GM18499 (cell line): Measurements from ENCODE around the gene SAMD5.
"Not testable (repeated sequence)": the region's sequence is repeated elsewhere in the genome, so short reads cannot be mapped to it uniquely, and the experiment has no call there.

Experiments
- ATAC-seq: cut with Tn5 transposase; IDR thresholded peaks from one replicate; pipeline ENCODE4 v1.9.1; 2021; ENCODE audit warnings: moderate number of reproducible peaks; ENCODE audit not compliant: insufficient read depth, unreplicated experiment

Gene SAMD5

GRCh38 chr6:147525519-147526209 lies 17.2 kb downstream of the SAMD5 start:
- no peak for ATAC-seq

GRCh38 chr6:147527197-147527596 lies 18.7 kb downstream of the SAMD5 start:
- ATAC-seq, result no peak

GRCh38 chr6:147528511-147529145 lies 20.1 kb downstream of the SAMD5 start:
- ATAC-seq, result no peak

- no peak for ATAC-seq
Observed at GRCh38 chr6:147530132-147531060, 21.9 kb downstream of the SAMD5 start.

- ATAC-seq, result no peak
Observed at GRCh38 chr6:147531321-147531720, 22.8 kb downstream of the SAMD5 start.

GRCh38 chr6:147534116-147534860 lies 25.8 kb downstream of the SAMD5 start:
- no peak for ATAC-seq

GRCh38 chr6:147538821-147539220 lies 30.3 kb downstream of the SAMD5 start:
- no peak for ATAC-seq

GRCh38 chr6:147540075-147540474 lies 31.6 kb downstream of the SAMD5 start:
- ATAC-seq, result no peak

GRCh38 chr6:147542436-147542835 lies 33.9 kb downstream of the SAMD5 start:
- not testable (repeated sequence) for ATAC-seq

- no peak for ATAC-seq
Observed at GRCh38 chr6:147544420-147544819, 35.9 kb downstream of the SAMD5 start.

GRCh38 chr6:147546501-147547368 lies 38.2 kb downstream of the SAMD5 start:
- no peak for ATAC-seq

- no peak for ATAC-seq
Observed at GRCh38 chr6:147547369-147547902, 38.9 kb downstream of the SAMD5 start.

- ATAC-seq, result no peak
Observed at GRCh38 chr6:147548921-147549475, 40.5 kb downstream of the SAMD5 start.

- ATAC-seq, result no peak
Observed at GRCh38 chr6:147549531-147549930, 41.0 kb downstream of the SAMD5 start.

- ATAC-seq, result no peak
Observed at GRCh38 chr6:147551976-147552375, 43.5 kb downstream of the SAMD5 start.

- ATAC-seq, result no peak
Observed at GRCh38 chr6:147553099-147553498, 44.6 kb downstream of the SAMD5 start.

- ATAC-seq, result no peak
Observed at GRCh38 chr6:147554281-147554680, 45.8 kb downstream of the SAMD5 start.

- no peak for ATAC-seq
Observed at GRCh38 chr6:147559006-147559405, 50.5 kb downstream of the SAMD5 start.

GRCh38 chr6:147560670-147561069 lies 52.2 kb downstream of the SAMD5 start:
- ATAC-seq, result no peak
